ENCODE measurements around the gene CD40LG.

The CD40LG gene

DNA sequence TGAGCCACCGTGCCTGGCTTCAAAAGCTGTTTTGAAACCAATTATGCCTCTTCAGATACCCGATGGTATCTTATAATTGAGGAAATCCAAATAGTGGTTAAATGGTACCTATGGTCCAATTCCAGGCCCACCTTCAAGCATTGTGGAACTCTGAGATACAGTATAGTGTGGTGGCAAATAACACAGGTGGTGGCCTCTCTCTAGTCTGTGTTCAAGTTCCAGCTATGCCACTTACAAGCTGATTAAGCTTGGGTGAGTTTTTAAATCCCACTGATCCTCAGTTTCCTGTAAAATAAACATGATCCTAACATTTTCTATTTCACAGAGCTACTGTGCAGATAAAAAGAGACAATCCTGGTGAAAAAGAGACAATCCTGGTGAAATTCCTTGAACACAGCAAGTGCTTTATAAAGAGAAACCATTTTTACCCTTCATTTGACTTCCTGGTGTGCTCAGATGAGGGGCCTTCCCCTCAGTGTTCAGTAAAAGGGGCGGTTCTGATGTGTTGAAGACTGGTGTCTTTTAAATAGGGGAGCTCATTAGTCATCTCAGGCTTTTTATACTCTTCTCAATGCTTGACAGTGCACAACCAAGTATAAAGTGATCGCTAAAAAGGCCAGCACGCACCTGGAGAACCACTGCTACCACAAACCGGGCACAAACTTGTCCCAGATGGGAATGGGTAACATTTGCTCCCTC, 30.8 kb upstream of the CD40LG start:
- ATAC-seq (ENCODE audit: low read depth) (no peak), DNase-seq (ENCODE audit: low spot score) (no peak)
- Histone ChIP-seq H3K36me3 (ENCODE audit: low read depth) (no peaks in the 10 kb centered on the region), H3K4me1 (ENCODE audit: insufficient read depth, poor library complexity, severe bottlenecking) (no peaks in the 10 kb centered on the region), H3K27me3 (ENCODE audit: insufficient read depth, poor library complexity, severe bottlenecking) (no peaks in the 10 kb centered on the region), H3K27ac (ENCODE audit: poor library complexity, severe bottlenecking) (no peak overlapping the region), H3K9me3 (ENCODE audit: severe bottlenecking) (no peaks in the 10 kb centered on the region), H3K4me3 (ENCODE audit: severe bottlenecking) (no peak overlapping the region)
- TF ChIP-seq, protein P1, sequence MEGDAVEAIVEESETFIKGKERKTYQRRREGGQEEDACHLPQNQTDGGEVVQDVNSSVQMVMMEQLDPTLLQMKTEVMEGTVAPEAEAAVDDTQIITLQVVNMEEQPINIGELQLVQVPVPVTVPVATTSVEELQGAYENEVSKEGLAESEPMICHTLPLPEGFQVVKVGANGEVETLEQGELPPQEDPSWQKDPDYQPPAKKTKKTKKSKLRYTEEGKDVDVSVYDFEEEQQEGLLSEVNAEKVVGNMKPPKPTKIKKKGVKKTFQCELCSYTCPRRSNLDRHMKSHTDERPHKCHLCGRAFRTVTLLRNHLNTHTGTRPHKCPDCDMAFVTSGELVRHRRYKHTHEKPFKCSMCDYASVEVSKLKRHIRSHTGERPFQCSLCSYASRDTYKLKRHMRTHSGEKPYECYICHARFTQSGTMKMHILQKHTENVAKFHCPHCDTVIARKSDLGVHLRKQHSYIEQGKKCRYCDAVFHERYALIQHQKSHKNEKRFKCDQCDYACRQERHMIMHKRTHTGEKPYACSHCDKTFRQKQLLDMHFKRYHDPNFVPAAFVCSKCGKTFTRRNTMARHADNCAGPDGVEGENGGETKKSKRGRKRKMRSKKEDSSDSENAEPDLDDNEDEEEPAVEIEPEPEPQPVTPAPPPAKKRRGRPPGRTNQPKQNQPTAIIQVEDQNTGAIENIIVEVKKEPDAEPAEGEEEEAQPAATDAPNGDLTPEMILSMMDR (IDR thresholded peaks at IDR 0.05; ENCODE audit: poor library complexity, severe bottlenecking), result no peak

DNA sequence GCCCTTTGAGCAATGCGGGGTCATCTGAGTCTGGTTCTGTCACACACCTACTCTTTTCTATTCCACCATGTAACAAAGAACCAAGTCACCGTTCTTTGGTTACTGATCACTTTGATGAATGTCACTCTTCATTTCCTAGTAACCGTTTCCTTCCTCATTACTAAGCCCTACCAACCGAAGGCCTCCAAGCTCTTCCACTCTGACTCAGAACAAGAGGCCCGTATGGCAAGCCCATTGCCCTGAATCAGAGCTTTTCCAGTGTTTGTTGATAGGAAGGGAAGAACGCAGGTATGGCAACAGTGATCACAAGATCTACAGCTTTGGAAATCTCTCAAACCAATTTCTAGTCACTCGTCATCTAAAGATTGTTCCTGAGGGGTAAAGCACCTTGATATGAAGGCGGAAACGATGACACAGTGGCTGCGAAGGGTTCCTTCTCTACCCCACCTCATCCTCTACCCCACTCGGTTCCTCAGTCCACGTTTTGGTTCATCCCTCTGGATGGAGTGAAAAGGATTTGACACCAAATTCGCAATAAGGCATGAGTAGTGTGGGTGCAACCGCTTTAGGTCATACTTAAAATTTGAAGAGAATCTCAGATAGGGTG, 28.0 kb upstream of the CD40LG start:
- no peak for DNase-seq (ENCODE audit: low spot score)
- H3K27ac ChIP-seq (ENCODE audit: poor library complexity, severe bottlenecking), result no peak overlapping the region

DNA sequence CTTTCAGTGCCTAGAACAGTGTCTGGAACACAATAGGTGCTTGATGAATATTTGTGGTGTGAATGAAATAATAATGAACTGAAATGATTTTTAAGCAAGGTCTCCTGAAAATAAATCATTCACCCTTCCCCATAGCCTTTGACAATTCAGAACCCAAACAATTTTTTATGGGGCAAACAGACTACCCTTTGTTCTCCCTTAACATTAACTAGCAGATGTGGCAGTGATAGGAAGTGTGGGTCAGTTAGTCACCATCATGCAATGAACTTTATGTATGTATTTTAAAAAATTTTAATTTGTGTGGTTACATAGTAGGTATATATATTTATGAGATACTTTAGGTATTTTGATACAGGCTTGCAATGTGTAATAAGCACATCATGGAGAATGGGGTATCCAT, 27.2 kb upstream of the CD40LG start:
- Histone ChIP-seq H3K4me1 (ENCODE audit: insufficient read depth, poor library complexity, severe bottlenecking) (no peaks in the 10 kb centered on the region), H3K36me3 (ENCODE audit: low read depth) (no peaks in the 10 kb centered on the region), H3K4me3 (ENCODE audit: severe bottlenecking) (no peak overlapping the region), H3K9me3 (ENCODE audit: severe bottlenecking) (no peaks in the 10 kb centered on the region), H3K27me3 (ENCODE audit: insufficient read depth, poor library complexity, severe bottlenecking) (no peaks in the 10 kb centered on the region), H3K27ac (ENCODE audit: poor library complexity, severe bottlenecking) (no peak overlapping the region)
- ATAC-seq (ENCODE audit: low read depth) (no peak), DNase-seq (ENCODE audit: low spot score) (no peak)
- TF ChIP-seq, protein P1 (IDR thresholded peaks at IDR 0.05; ENCODE audit: poor library complexity, severe bottlenecking), result no peak

More for the DNA sequence above, 28.0 kb upstream of the CD40LG start:
- ATAC-seq (ENCODE audit: low read depth), result no peak
- Histone ChIP-seq H3K36me3 (ENCODE audit: low read depth) (no peaks in the 10 kb centered on the region), H3K9me3 (ENCODE audit: severe bottlenecking) (no peaks in the 10 kb centered on the region), H3K27me3 (ENCODE audit: insufficient read depth, poor library complexity, severe bottlenecking) (no peaks in the 10 kb centered on the region), H3K4me3 (ENCODE audit: severe bottlenecking) (no peak overlapping the region), H3K4me1 (ENCODE audit: insufficient read depth, poor library complexity, severe bottlenecking) (no peaks in the 10 kb centered on the region)
- TF ChIP-seq, protein P1 (IDR thresholded peaks at IDR 0.05; ENCODE audit: poor library complexity, severe bottlenecking), result no peak

- DNase-seq (ENCODE audit: low spot score) (no peak), ATAC-seq (ENCODE audit: low read depth) (no peak)
- no peaks in the 10 kb centered on the region for H3K27me3 ChIP-seq (ENCODE audit: insufficient read depth, poor library complexity, severe bottlenecking)
- no peak overlapping the region for H3K4me3 ChIP-seq (ENCODE audit: severe bottlenecking)
- H3K9me3 ChIP-seq (ENCODE audit: severe bottlenecking), result no peaks in the 10 kb centered on the region
- no peaks in the 10 kb centered on the region for H3K36me3 ChIP-seq (ENCODE audit: low read depth)
- TF ChIP-seq, protein P1 (IDR thresholded peaks at IDR 0.05; ENCODE audit: poor library complexity, severe bottlenecking), result no peak
- no peaks in the 10 kb centered on the region for H3K4me1 ChIP-seq (ENCODE audit: insufficient read depth, poor library complexity, severe bottlenecking)
- H3K27ac ChIP-seq (ENCODE audit: poor library complexity, severe bottlenecking), result no peak overlapping the region
Observed at GRCh38 chrX:136622568-136622967, 25.4 kb upstream of the CD40LG start.

DNA sequence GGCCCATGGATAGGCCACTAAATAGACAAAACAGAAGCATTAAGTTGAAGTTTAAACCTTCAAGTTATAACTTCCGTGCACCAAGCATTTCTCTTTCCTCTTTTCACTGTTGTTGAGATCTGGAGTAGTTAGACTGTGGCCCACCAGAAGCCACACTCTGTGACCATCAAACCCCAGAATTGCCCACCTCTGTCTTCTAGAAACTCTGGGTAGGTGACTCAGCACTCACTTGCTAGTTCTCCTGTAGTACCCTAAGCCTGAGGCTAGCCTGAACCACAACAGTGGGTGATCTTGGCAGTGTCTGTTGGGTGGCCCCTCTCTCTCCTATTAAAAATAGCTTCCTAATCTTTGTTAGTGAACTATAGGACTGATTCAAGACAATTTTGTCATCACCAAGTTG, 24.6 kb upstream of the CD40LG start:
- Histone ChIP-seq H3K36me3 (ENCODE audit: low read depth) (no peaks in the 10 kb centered on the region), H3K9me3 (ENCODE audit: severe bottlenecking) (no peaks in the 10 kb centered on the region), H3K4me1 (ENCODE audit: insufficient read depth, poor library complexity, severe bottlenecking) (no peaks in the 10 kb centered on the region), H3K4me3 (ENCODE audit: severe bottlenecking) (no peak overlapping the region), H3K27ac (ENCODE audit: poor library complexity, severe bottlenecking) (no peak overlapping the region), H3K27me3 (ENCODE audit: insufficient read depth, poor library complexity, severe bottlenecking) (no peaks in the 10 kb centered on the region)
- no peak for DNase-seq (ENCODE audit: low spot score)
- ATAC-seq (ENCODE audit: low read depth), result no peak
- TF ChIP-seq, protein P1 (IDR thresholded peaks at IDR 0.05; ENCODE audit: poor library complexity, severe bottlenecking), result no peak
